Activated CD4-positive, CD25-positive, alpha-beta regulatory T cell treated with anti-CD3 and anti-CD28 coated beads, Interleukin-2, amount 50 U/mL, for 72 hours (primary cell): ENCODE results near the gene CFAP46.
"Not testable (repeated sequence)": the region's sequence is repeated elsewhere in the genome, so short reads cannot be mapped to it uniquely, and the experiment has no call there.

ENCODE experiments used
- DNase-seq: peaks from one replicate; pipeline ENCODE4 v3.0.0; 2021

The CFAP46 gene

GRCh38 chr10:132926777-132927650, 15.4 kb downstream of the CFAP46 start:
- no peak for DNase-seq

GRCh38 chr10:132926070-132926469, 16.3 kb downstream of the CFAP46 start:
- no peak for DNase-seq

GRCh38 chr10:132925614-132926013, 16.8 kb downstream of the CFAP46 start:
- no peak for DNase-seq

GRCh38 chr10:132925071-132925561, 17.3 kb downstream of the CFAP46 start:
- DNase-seq, result no peak

DNA sequence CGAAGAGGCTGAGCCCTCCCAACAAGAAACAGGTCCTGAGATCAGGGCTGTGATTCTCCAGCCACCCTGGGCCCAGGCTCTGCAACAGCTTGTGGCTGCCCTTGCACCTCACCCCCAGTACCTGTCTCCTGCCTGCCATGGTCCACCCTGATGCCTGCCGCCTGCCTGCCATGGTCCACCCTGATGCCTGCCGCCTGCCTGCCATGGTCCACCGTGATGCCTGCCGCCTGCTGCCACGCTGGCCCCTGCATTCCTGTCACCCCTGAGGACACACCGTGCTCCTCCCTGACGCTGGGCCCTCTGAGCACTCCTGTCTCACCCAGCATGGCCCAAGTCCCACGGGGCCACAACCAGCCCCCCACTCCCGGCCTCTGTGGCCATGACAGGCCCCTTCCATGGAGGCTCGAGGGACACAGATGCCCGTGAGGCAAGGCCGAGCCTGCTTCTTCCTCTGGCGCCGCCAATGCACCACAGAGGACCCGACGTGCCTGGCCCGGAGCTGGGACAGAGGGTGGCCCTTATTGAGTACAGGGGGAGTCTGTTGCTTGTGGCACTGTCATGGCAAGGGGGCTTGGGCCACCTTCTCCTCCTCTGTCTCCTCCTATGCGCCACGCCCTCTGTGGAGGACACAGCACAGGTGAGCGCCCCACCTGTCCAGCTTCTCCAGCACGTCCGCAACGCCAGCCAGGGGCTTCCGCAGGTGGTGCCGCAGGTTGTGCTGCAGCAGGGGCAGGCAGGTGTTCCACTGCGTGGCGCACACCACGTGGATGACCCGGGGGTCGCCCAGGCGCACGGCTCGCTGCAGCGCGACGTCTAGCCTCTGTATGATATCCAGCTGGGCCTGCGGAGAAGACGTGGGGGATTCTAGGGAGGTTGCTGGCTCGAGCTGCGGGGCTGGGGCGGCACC, 18.1 kb downstream of the CFAP46 start:
- DNase-seq, result no peak

DNA sequence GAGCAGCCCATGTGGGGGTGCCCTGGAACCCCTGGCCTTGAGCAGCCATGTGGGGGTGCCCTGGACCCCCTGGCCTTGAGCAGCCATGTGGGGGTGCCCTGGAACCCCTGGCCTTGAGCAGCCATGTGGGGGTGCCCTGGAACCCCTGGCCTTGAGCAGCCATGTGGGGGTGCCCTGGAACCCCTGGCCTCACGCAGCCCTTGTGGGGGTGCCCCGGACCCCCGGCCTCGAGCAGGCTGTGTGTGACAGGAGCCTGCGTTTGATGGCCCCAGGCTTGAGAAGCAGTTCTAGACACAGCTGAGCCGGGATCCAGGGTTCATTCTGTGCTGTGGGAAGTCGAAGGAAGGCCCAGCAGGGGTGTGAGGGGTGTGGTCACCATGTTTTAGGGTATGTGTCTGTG, 19.0 kb downstream of the CFAP46 start:
- DNase-seq, result not testable (repeated sequence)

DNA sequence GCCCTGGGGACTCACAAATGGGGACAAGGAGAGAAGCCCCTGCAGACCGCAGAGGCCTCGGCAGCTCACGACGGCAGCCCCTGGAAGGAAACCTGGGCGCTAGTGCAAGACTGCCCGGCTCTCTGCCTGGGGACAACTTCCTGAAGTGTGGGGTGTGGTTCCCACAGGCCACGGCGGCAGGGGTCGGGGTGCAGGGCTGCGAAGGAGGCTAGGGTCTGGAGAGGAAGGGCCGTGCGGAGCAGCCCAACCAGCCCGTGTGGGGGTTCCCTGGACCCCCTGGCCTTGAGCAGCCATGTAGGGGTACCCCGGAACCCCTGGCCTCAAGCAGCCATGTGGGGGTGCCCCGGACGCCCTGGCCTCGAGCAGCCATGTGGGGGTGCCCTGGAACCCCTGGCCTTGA, 19.5 kb downstream of the CFAP46 start:
- no peak for DNase-seq

DNA sequence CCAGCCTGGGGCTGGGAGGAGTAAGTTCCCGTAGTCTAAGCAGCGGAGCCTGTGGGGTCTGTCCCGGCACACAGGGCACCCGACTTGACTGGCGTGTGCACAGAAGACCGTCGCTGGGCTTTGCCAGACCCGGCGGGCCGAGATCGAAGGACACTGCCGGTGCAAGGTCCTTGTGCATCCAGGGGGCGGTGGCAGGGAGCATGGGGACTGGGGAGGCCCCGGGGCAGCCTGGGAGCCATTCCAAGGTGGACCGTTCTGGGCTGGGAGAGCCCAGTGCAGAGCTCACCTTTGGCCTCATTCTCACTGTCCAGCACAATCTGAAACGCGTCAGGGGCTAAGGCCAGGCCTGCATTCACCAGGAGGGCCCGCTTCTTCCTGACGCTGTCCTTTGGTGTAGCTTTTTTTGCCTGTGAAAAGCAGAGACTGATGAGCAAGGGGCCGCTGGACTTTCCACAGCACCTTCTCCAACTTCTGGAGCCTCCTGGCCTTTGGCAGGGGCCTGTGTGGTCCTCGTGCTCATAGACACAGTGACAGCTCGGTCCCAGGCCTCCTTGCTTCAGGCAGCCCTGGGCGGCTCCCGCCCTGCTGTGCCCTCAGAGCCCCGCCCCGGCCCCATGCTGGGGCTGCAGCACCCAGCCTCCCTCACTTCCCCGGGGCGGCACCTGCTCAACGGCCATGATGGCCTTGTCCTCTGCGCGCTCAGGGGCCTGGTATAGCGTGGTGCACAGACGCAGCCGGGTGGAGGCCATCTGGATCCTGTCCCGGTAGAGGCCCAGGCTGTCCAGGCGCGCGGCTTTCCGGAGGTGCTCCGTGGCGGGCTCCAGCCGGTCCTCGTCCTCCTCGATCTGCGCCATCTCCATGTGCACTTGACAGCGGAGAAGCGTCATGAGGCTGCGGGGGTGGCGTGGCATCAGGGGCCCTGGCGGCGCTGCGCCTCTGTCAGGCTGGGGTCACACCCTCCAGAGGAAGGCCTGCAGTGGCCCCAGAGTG, 20.3 kb downstream of the CFAP46 start:
- DNase-seq, result no peak

- no peak for DNase-seq
Observed at GRCh38 chr10:132921086-132921485, 21.3 kb downstream of the CFAP46 start.

GRCh38 chr10:132920101-132920925, 22.1 kb downstream of the CFAP46 start:
- DNase-seq, result no peak

- DNase-seq, result no peak
Observed at GRCh38 chr10:132919374-132920100, 22.8 kb downstream of the CFAP46 start.

GRCh38 chr10:132918617-132919373, 23.6 kb downstream of the CFAP46 start:
- DNase-seq, result no peak

DNA sequence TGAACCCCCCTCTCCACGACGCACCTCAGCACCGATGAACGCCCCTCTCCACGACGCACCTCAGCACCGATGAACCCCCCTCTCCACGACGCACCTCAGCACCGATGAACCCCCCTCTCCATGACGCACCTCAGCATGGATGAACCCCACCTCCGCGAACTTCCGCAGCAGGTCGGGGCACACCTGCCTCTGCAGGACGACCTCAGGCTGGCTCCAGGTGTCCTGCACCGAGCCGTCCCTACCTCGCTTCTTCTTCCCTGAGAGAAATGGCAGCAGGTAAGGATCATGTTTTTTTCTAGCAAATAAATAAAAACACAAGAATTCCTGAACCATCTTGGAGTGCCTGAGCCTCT, 24.1 kb downstream of the CFAP46 start:
- DNase-seq, result no peak

GRCh38 chr10:132916956-132917666, 25.3 kb downstream of the CFAP46 start:
- no peak for DNase-seq

DNA sequence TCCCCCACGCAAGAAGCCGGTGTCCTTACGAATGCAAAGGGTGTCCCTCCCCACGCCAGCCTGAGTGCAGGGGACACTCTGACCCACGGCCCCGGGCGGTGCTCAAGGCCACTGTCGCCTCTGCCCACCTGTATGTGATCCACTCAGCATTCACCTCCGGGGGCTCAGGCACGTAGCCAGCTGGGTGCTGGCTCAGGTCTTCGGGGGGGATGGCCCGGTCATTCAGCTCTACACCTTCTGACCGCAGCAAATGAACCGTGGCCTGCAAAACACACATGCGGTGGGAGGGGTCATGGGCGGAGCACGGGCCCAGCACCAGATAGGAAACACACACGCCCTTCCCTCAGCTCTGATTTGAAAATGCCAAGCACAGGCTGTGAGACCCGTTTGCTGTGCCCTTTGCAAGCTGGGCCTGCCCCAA, 25.9 kb downstream of the CFAP46 start:
- no peak for DNase-seq

GRCh38 chr10:132915411-132915810, 27.0 kb downstream of the CFAP46 start:
- no peak for DNase-seq

- DNase-seq, result no peak
Observed at GRCh38 chr10:132914732-132915131, 27.6 kb downstream of the CFAP46 start.

DNA sequence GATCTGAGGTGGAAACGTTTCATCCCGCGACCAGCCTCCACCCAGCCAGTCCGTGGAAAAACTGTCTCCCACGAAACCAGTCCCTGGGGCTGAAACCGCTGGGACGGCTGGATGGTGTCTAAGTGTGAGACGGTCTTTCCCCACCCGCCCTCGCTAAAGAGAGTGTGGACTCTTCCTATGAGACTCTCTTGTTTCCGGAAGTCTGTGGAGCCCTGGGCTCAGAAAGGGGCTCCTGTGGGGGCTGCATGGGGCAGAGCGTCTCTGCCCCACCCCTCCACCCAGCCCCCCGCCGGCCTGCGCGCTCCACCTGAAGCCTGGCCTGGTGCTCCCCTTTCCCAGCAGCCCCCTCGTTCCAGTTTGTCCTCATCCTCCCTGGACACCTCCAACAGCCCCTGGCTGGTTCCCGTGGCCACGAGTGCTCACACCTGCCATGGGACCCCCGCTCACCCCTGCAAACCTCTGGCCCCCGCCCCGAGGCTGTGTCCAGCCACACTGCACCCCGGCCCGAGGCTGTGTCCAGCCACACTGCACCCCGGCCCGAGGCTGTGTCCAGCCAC, 28.7 kb downstream of the CFAP46 start:
- no peak for DNase-seq
